NT2/D1 (cell line): ENCODE results near the gene PPP1R37.

Source experiments
- YY1 ChIP-seq: IDR thresholded peaks from 2 replicates; pipeline ENCODE4 v1.6.1; 2011; ENCODE audit not compliant: insufficient read length, insufficient read depth
- ZNF274 ChIP-seq: IDR thresholded peaks from 2 replicates; pipeline ENCODE4 v1.6.1; 2011; ENCODE audit warnings: mild to moderate bottlenecking, low read depth, low read length

DNA sequence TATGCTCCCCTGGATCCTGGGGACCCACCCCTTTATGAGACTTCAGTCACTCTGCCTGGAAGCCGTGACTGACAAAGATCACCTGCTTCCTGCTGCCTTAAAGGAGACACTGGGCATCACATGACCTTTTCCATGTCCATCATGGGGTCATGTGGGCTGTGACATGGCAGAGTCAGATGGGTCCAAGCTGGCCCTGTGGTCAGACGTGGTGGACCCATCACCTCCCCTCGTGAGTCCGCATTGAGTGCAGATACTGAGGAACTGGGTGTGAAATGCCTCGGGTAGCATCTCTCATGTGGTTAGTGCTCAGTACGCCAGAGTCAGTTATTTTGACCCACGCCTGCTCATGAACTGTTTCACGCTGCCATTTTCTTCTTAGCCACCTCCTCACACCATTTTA lies 40.7 kb downstream of the PPP1R37 start:
- no peak for TF ChIP-seq YY1
- no peak for TF ChIP-seq ZNF274
